NCI-H2196 (cell line): ENCODE results near the gene OBSCN.

Source experiments
- DNase-seq: peaks from one replicate; lab custom pipeline; 2025; ENCODE audit not compliant: unreplicated experiment; lab: John Stamatoyannopoulos, UW

OBSCN gene

GRCh38 chr1:228306275-228307217, 98.7 kb downstream of the OBSCN start:
- no peak for DNase-seq

GRCh38 chr1:228307218-228308023, 99.6 kb downstream of the OBSCN start:
- DNase-seq: no peak

GRCh38 chr1:228308085-228308601, 100.3 kb downstream of the OBSCN start:
- DNase-seq: no peak

GRCh38 chr1:228308628-228309325, 100.9 kb downstream of the OBSCN start:
- DNase-seq: no peak

- DNase-seq: no peak
Observed at GRCh38 chr1:228309326-228310067, 101.7 kb downstream of the OBSCN start.

- DNase-seq: no peak
Observed at GRCh38 chr1:228310162-228310792, 102.4 kb downstream of the OBSCN start.

GRCh38 chr1:228311091-228311490, 103.2 kb downstream of the OBSCN start:
- DNase-seq: no peak

GRCh38 chr1:228312136-228312764, 104.4 kb downstream of the OBSCN start:
- DNase-seq: no peak

- DNase-seq: no peak
Observed at GRCh38 chr1:228313536-228314277, 105.9 kb downstream of the OBSCN start.

- DNase-seq: no peak
Observed at GRCh38 chr1:228314315-228314657, 106.4 kb downstream of the OBSCN start.

GRCh38 chr1:228314658-228315483, 107.0 kb downstream of the OBSCN start:
- DNase-seq: no peak

- no peak for DNase-seq
Observed at GRCh38 chr1:228315484-228315944, 107.7 kb downstream of the OBSCN start.

GRCh38 chr1:228315945-228316588, 108.2 kb downstream of the OBSCN start:
- DNase-seq: no peak

GRCh38 chr1:228316589-228317387, 108.9 kb downstream of the OBSCN start:
- no peak for DNase-seq

- DNase-seq: no peak
Observed at GRCh38 chr1:228317411-228317828, 109.6 kb downstream of the OBSCN start.
